ENCODE results near the gene BTNL8. TPM values are rescaled to one million over a fixed set of nuclear protein-coding genes. Genes with fewer than 3 reads are reported as not detected.

The BTNL8 gene, protein sequence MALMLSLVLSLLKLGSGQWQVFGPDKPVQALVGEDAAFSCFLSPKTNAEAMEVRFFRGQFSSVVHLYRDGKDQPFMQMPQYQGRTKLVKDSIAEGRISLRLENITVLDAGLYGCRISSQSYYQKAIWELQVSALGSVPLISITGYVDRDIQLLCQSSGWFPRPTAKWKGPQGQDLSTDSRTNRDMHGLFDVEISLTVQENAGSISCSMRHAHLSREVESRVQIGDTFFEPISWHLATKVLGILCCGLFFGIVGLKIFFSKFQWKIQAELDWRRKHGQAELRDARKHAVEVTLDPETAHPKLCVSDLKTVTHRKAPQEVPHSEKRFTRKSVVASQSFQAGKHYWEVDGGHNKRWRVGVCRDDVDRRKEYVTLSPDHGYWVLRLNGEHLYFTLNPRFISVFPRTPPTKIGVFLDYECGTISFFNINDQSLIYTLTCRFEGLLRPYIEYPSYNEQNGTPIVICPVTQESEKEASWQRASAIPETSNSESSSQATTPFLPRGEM
- not detected in 2 replicates for total RNA-seq

DNA sequence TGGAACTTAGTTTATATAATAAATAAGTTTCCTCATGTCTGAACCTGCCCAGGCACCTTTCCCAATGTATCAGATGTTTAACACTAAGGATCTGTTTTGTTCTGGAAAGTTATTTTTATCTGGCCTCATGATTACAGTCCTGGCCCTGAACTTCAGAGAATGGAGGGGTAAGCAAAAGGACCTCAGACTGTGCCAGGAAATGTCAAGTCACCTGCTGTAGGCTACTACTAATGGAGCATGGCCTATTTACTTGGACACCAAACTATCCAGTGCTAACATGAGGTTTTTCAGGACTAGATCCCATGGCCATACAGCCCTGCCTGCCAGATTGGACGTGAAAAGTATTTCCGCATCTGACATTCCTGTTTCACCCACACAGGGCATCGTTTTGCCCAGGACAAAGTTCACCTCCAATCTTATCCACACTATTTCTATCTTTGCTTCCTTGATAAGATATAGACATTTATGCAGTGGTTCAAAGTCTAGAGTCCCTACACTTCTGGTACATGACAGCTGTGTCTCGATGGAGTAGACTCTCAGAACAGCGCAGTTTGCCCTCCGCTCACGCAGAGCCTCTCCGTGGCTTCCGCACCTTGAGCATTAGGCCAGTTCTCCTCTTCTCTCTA lies at the start of gene BTNL8:
BTNL8 (plus strand) TSS at position 539 of the 626 bp plus-strand sequence. CDS start 152 bp downstream, outside the sequence.

DNA sequence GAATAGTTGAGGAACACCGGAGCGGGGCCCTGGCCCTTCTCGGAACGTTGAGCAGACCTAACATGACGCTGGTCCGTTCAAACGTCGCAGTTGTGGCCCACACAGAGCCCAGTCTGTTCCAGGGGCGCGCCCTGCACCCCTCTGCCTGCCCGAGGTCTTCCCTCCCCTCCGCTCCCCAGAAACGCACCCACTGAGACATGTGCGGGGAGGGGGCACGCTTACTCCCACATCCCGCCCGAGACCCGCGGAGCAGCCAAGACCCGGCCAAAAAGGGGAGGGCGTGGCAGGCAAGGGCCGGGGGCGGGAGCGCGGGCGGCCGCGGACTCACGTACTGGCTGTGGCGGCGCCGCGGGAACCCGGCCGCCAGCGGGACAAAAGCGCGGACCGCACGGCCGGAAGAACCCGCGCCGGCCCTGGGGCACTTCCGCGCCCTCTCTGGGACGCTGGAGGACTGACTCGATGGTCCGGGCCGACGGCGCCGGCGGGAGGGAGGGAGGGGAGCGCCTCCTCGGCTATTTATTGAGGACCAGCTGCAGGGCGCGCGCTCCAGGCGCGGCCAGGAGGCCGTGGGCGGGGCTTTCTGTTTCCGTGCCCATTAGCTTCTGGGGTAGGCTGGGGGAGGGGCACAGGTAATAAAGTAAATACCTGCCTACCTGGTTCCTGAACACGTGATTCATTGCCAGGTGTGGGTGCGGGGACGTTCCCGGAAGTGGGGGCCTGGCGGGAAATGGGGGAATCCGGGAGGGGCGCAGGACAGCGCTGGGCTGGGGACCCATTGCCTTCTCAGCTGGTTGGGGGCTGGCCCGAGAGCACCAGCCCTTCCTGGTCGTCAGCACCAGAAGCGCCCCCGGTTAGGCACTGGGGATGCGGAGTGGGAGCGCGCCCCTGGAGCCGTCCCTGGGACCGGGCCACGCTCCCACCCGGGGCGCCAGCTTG lies 37.8 kb upstream of the BTNL8 start, which contains the start of gene ZFP62:
ZFP62 (minus strand) TSS at position 390 of the 936 bp plus-strand sequence; CDS start at position 333, 57 bp downstream.

DNA sequence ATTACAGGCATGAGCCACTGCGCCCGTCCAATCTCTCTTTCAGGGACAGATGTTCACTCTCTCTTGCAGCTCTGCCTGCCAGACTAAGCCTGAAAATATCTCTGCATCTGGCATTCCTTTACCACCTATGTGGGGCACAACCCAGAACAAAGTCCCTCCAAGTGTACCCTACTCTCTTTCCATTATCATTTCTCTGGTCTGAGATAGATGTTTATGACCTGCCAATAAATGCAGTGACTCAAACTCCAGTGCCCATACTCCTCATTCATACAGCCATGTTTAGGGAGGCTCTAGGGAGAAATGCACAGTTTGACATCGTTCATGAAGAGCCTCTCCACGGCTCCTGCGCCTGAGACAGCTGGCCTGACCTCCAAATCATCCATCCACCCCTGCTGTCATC lies 89.6 kb downstream of the BTNL8 start, which contains the start of gene BTNL3:
BTNL3 (plus strand) TSS at position 255 of the 400 bp plus-strand sequence. CDS start 183 bp downstream, outside the sequence.

Other genes with a start within 250 kb of the BTNL8 start
- gene FLT4, start 249.6 kb upstream of the BTNL8 start, total RNA-seq = 0.13 and 0.31 TPM in 2 replicates
- not detected in 2 replicates for gene OR2Y1, start 159.1 kb upstream of the BTNL8 start, total RNA-seq
- gene MGAT1, start 96.4 kb upstream of the BTNL8 start, total RNA-seq = 61.7 and 67.6 TPM in 2 replicates
- 17.4 and 18.0 TPM in 2 replicates for gene ZFP62, start 37.9 kb upstream of the BTNL8 start, total RNA-seq
- not detected in 2 replicates for gene BTNL3, start 89.7 kb downstream of the BTNL8 start, total RNA-seq
- gene BTNL9, start 141.1 kb downstream of the BTNL8 start, total RNA-seq = not detected in 2 replicates
- not detected in 2 replicates for gene OR2V1, start 232.0 kb downstream of the BTNL8 start, total RNA-seq
- not detected in 2 replicates for gene OR2V2, start 248.4 kb downstream of the BTNL8 start, total RNA-seq

Data from aortic smooth muscle cell (primary cell).